GM12878 (cell line): Measurements from ENCODE around the gene SEC63. TPM values are rescaled to one million over a fixed set of nuclear protein-coding genes. Genes with fewer than 3 reads are reported as not detected.
"Not testable (repeated sequence)": the region's sequence is repeated elsewhere in the genome, so short reads cannot be mapped to it uniquely, and the experiment has no call there.

Experiments
- ATAC-seq: fragments of 200-7000 bp; cut with Tn5 transposase; 3 replicates; pipeline ENCODE4 v1.9.1; 2020; ENCODE audit warnings: mild to moderate bottlenecking, moderate library complexity
- BruUV-seq: library from RNA; stranded (reverse); fragments of 400-500 nt; replicated peaks from 2 replicates; lab custom pipeline; 2021; lab: Mats Ljungman, UMichigan
- CTCF ChIA-PET: fragments of 300-600 bp; sonication (Branson Sonifier 250); formaldehyde crosslinking; extraction: SDS; loops from one replicate; lab custom pipeline; 2021; ENCODE audit warnings: inconsistent platforms; lab: Yijun Ruan, JAX
- POLR2A ChIA-PET: fragments of 350-600 bp; formaldehyde crosslinking; extraction: SDS; loops from one replicate; lab custom pipeline; 2021; ENCODE audit warnings: inconsistent platforms; lab: Charles Lee
- RAD21 ChIA-PET: fragments of 300-600 bp; sonication (Branson Sonifier 250); formaldehyde crosslinking; loops from one replicate; lab custom pipeline; 2023; ENCODE audit warnings: antibody characterized with exemption; ENCODE audit not compliant: unreplicated experiment; lab: Charles Lee
- SMC1A ChIA-PET: fragments of 300-600 bp; sonication (Branson Sonifier 250); formaldehyde crosslinking; loops from one replicate; lab custom pipeline; 2023; ENCODE audit not compliant: unreplicated experiment, uncharacterized antibody; lab: Charles Lee
- DNase-seq: peaks from one replicate; pipeline ENCODE4 v3.0.0-alpha.2; 2011; ENCODE audit warnings: low read depth, low spot score
- FAIRE-seq: peaks from 3 replicates; lab custom pipeline; 2011; peaks lifted over from hg19 to GRCh38; lab: Jason Lieb, UNC
- H2AFZ ChIP-seq: 2 replicates; pipeline ENCODE4 v1.6.0; 2011; ENCODE audit warnings: low read depth, low read length, control low read depth; ENCODE audit not compliant: control insufficient read depth
- H3K27ac ChIP-seq: 2 replicates; pipeline ENCODE4 v1.5.1; 2011; ENCODE audit warnings: control low read depth; ENCODE audit not compliant: control insufficient read depth, insufficient read depth
- H3K27me3 ChIP-seq, 2 experiments: replicated peaks in 1 of 2; 2 replicates each; pipeline versions ENCODE4 v1.6.0 to v1.6.1; 2011; ENCODE audit warnings: low read length in 1 of 2; ENCODE audit not compliant: control insufficient read depth in 2 of 2, insufficient read depth in 2 of 2
- H3K36me3 ChIP-seq, 2 experiments: 2 replicates each; pipeline ENCODE4 v1.5.1; 2011; ENCODE audit warnings: low read length in 1 of 2; ENCODE audit not compliant: control insufficient read depth in 2 of 2, insufficient read depth in 2 of 2
- H3K4me1 ChIP-seq: 2 replicates; pipeline ENCODE4 v1.6.1; 2011; ENCODE audit warnings: mild to moderate bottlenecking, low read length, moderate library complexity, mixed read lengths; ENCODE audit not compliant: control insufficient read depth, insufficient read depth
- H3K4me2 ChIP-seq: 2 replicates; pipeline ENCODE4 v1.6.0; 2011; ENCODE audit warnings: control low read depth; ENCODE audit not compliant: control insufficient read depth, insufficient read depth
- H3K4me3 ChIP-seq: fragments of 200-600 bp; sonication (generic); 2 replicates; pipeline ENCODE4 v1.5.1; 2016
- H3K79me2 ChIP-seq: 2 replicates; pipeline ENCODE4 v1.6.0; 2011; ENCODE audit warnings: low read length; ENCODE audit not compliant: control insufficient read depth, insufficient read depth
- H3K9ac ChIP-seq: 2 replicates; pipeline ENCODE4 v1.8.0; 2011; ENCODE audit warnings: low read length, control low read depth, mixed read lengths; ENCODE audit not compliant: control insufficient read depth, insufficient read depth
- H3K9me3 ChIP-seq: replicated peaks from 3 replicates; pipeline ENCODE4 v1.5.1; 2011; ENCODE audit warnings: mild to moderate bottlenecking, low read length; ENCODE audit not compliant: control insufficient read depth, insufficient read depth
- H4K20me1 ChIP-seq: 2 replicates; pipeline ENCODE4 v1.6.0; 2011; ENCODE audit not compliant: control insufficient read depth, insufficient read depth
- CHD1 ChIP-seq: IDR thresholded peaks from 2 replicates; pipeline ENCODE4 v1.6.1; 2012; ENCODE audit warnings: low read depth, low read length, improper control_type of control experiment
- HDAC2 ChIP-seq: fragments of 200-600 bp; sonication (generic); IDR thresholded peaks from 2 replicates; pipeline ENCODE4 v1.6.1; 2017
- WGBS: methylation state at CpG from one replicate; pipeline ENCODE4 v1.1.6; 2016; ENCODE audit warnings: low lambda C conversion rate; ENCODE audit not compliant: insufficient replicate concordance, insufficient coverage; ENCODE audit errors: missing lambda C conversion rate; 5-methylcytosine and 5-hydroxymethylcytosine counted together
- in situ Hi-C: fragments of 300-500 bp; cut with MboI; formaldehyde crosslinking; loops from 9 replicates; pipeline ENCODE4 v1.14.3; 2018; ENCODE audit warnings: mixed read lengths
- intact Hi-C: fragments of 100-400 bp; cut with micrococcal nuclease; formaldehyde crosslinking; loops from one replicate; pipeline ENCODE4 v1.14.2; 2022; ENCODE audit not compliant: unreplicated experiment
- polyA plus RNA-seq, 11 experiments: library from polyadenylated mRNA; depleted of rRNA in 4 of 11; unstranded in 6 of 11; stranded (reverse) in 5 of 11; fragments of >200 nt; fragmentation: Nextera tagmentation in 4 of 11; fragmentation: Illumina TruSeq in 1 of 11; extraction: Ambion mirVana in 4 of 11; extraction: Trizol in 1 of 11; gene quantifications; 1 replicate in 1 of 11; 2 replicates in 10 of 11; pipeline versions ENCODE4 v1.2.1 to v1.2.3, GENCODE V29; 2011 to 2016; ENCODE audit warnings: inconsistent platforms in 2 of 11, missing spikeins in 2 of 11, low read depth in 1 of 11
- total RNA-seq, 4 experiments: library from RNA; depleted of rRNA in 3 of 4; stranded (reverse); fragments of >200 nt in 3 of 4; fragmentation: Illumina TruSeq in 1 of 4; extraction: Trizol in 1 of 4; gene quantifications; 2 replicates each; pipeline versions ENCODE4 v1.2.1 to v1.2.3, GENCODE V29; 2013 to 2021
- TF ChIP-seq, protein P1 (sequence below): IDR thresholded peaks from 2 replicates; pipeline ENCODE4 v1.6.1; 2011; ENCODE audit warnings: borderline replicate concordance, low read depth, mild to moderate bottlenecking, moderate library complexity, low read length; ENCODE audit not compliant: insufficient read depth, poor library complexity, severe bottlenecking

The SEC63 gene
- total and polyA plus RNA-seq, 10 of the 15 experiments (the other 5 are each of a cell fraction or from before 2014, with no cell fraction given), result 10.1 to 87.0 (median 34.3) TPM

DNA sequence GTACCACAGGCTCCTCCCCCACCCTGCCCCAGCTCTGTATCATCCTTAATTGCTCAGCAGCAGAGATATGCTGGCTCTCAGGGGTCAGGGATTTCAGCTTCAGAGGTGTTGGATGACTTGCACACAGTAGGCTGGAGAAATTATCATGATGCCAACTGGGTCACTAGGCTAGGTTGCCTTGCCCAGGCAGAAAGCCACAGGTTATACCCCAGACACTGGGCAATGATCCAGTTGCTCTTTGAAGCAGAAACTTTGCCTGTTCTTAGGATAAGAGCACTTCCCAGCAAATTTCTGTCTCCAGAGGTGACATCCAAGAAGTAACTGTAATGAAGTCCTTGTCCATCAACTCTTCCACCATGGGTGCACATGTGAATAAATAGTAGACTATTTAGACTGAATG is 95.6 kb downstream of the SEC63 start:
- no TSS peak for BruUV-seq
- RAD21 ChIA-PET, result no interaction called here
- Histone ChIP-seq H4K20me1 (no peaks in the 10 kb centered on the region), H3K4me2 (no peak overlapping the region), H3K4me3 (no peak overlapping the region), H3K79me2 (no peaks in the 10 kb centered on the region), H3K27ac (no peak overlapping the region), H3K27me3 (no peaks in the 10 kb centered on the region)
- TF ChIP-seq CHD1 (no peak), HDAC2 (no peak)
- TF ChIP-seq, protein P1, sequence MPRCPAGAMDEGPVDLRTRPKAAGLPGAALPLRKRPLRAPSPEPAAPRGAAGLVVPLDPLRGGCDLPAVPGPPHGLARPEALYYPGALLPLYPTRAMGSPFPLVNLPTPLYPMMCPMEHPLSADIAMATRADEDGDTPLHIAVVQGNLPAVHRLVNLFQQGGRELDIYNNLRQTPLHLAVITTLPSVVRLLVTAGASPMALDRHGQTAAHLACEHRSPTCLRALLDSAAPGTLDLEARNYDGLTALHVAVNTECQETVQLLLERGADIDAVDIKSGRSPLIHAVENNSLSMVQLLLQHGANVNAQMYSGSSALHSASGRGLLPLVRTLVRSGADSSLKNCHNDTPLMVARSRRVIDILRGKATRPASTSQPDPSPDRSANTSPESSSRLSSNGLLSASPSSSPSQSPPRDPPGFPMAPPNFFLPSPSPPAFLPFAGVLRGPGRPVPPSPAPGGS, result no peak
- TF ChIP-seq, all 136 proteins: peak for 0
- intact Hi-C loops, result no loop called here
- POLR2A ChIA-PET, result no interaction called here
- no peaks in the 10 kb centered on the region; a peak in 1 of 4 replicates for H3K36me3 ChIP-seq
- in situ Hi-C loops, result no loop called here
- DNase-seq (no peak), ATAC-seq (no peak), FAIRE-seq (no peak)
- CTCF ChIA-PET, result no interaction called here
- H3K9me3 ChIP-seq, result no peaks in the 10 kb centered on the region
- SMC1A ChIA-PET, result no interaction called here
- no peak overlapping the region for H2AFZ ChIP-seq
- H3K4me1 ChIP-seq, result no peaks in the 10 kb centered on the region
- no peak overlapping the region for H3K9ac ChIP-seq

DNA sequence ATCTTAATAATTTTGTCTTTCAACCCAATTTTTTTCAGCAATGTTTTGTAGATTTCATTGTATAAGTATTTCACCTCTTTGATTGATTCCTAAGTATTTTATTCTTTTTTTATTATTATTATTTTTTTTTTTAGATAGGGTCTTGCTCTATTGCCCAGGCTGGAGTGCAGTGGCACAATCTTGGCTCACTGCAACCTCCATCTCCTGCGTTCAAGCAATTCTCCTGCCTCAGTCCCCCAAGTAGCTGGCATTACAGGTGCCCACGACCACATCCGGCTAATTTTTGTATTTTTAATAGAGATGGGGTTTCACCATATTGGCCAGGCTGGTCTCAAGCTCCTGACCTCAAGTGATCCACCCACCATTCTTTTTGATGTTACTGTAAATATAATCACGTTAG is 97.0 kb downstream of the SEC63 start:
- CTCF ChIA-PET, in situ Hi-C loops, intact Hi-C loops, H3K9ac ChIP-seq, BruUV-seq, H3K79me2 ChIP-seq, H3K4me2 ChIP-seq, ATAC-seq, H3K9me3 ChIP-seq, H3K27ac ChIP-seq, H4K20me1 ChIP-seq, POLR2A ChIA-PET, RAD21 ChIA-PET, H3K4me3 ChIP-seq, FAIRE-seq, H2AFZ ChIP-seq, H3K4me1 ChIP-seq, DNase-seq, H3K27me3 ChIP-seq, SMC1A ChIA-PET, H3K36me3 ChIP-seq: not testable (repeated sequence)
- 79% methylated on average over 4 of the region's 4 CpGs for WGBS

DNA sequence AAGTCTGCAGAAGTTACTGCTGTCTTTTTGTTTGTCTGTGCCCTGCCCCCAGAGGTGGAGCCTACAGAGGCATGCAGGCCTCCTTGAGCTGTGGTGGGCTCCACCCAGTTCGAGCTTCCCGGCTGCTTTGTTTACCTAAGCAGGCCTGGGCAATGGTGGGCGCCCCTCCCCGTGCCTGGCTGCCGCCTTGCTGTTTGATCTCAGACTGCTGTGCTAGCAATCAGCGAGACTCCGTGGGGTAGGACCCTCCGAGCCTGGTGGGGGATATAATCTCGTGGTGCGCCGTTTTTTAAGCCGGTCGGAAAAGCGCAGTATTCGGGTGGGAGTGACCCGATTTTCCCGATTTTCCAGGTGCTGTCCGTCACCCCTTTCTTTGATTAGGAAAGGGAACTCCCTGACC is 97.9 kb downstream of the SEC63 start:
- BruUV-seq, H3K4me1 ChIP-seq, FAIRE-seq, H3K9ac ChIP-seq, H3K4me3 ChIP-seq, H3K4me2 ChIP-seq, H3K27ac ChIP-seq, DNase-seq, H3K27me3 ChIP-seq, H3K79me2 ChIP-seq, H2AFZ ChIP-seq, H3K36me3 ChIP-seq, H3K9me3 ChIP-seq, intact Hi-C loops, CTCF ChIA-PET, RAD21 ChIA-PET, POLR2A ChIA-PET, in situ Hi-C loops, H4K20me1 ChIP-seq, SMC1A ChIA-PET, ATAC-seq: not testable (repeated sequence)
- WGBS, result 59% methylated on average over 17 of the region's 18 CpGs
